Lower leg skin (tissue), 3 donors: ENCODE results near the gene KLC4.

Experiments
- POLR2A ChIP-seq, 2 donors: fragments of 450-650 bp; IDR thresholded peaks; one replicate each; pipeline ENCODE4 v1.6.1; 2016 to 2017; ENCODE audit warnings: antibody characterized with exemption in 2 of 2, mild to moderate bottlenecking in 1 of 2, moderate library complexity in 1 of 2
- TF ChIP-seq, protein P1 (sequence below), 3 donors: fragments of 450-650 bp; IDR thresholded peaks; one replicate each; pipeline ENCODE4 v1.5.1; 2016; ENCODE audit warnings: antibody characterized with exemption in 3 of 3, mild to moderate bottlenecking in 3 of 3, moderate library complexity in 2 of 3

- TF ChIP-seq, protein P1, sequence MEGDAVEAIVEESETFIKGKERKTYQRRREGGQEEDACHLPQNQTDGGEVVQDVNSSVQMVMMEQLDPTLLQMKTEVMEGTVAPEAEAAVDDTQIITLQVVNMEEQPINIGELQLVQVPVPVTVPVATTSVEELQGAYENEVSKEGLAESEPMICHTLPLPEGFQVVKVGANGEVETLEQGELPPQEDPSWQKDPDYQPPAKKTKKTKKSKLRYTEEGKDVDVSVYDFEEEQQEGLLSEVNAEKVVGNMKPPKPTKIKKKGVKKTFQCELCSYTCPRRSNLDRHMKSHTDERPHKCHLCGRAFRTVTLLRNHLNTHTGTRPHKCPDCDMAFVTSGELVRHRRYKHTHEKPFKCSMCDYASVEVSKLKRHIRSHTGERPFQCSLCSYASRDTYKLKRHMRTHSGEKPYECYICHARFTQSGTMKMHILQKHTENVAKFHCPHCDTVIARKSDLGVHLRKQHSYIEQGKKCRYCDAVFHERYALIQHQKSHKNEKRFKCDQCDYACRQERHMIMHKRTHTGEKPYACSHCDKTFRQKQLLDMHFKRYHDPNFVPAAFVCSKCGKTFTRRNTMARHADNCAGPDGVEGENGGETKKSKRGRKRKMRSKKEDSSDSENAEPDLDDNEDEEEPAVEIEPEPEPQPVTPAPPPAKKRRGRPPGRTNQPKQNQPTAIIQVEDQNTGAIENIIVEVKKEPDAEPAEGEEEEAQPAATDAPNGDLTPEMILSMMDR (IDR thresholded peaks at IDR 0.05) = no peak
- TF ChIP-seq POLR2A (IDR thresholded peaks at IDR 0.05) = no peak
These were observed 47.1 kb upstream of the KLC4 start for GRCh38 chr6:43012364-43012763.
